ENCODE measurements around the gene CDH13. TPM values are rescaled to one million over a fixed set of nuclear protein-coding genes. Genes with fewer than 3 reads are reported as not detected.

The CDH13 gene
- total and polyA plus RNA-seq, 10 of the 15 experiments (the other 5 are each of a cell fraction or from before 2014, with no cell fraction given), result under 0.01 to 0.05 TPM; not detected in 8

DNA sequence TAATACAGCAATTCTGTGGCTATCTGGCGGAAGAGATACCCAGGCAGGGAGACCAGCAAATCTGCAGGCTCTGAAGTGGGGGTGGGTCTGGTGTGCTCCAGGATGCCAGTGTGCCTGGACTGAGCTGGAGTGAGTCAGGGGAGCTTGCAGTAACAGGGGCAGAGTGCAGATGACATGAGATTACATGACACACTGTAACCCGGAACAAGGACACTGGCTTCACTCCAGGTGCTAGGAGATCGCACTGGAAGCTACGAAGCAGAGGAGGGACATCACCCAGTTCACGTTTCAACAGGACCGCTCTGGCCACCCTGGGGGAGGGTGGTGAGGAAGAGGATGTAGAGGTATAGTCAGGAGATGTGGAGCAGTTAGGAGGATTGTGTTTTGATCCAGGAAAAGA is 475.6 kb downstream of the CDH13 start (continued):
- no peak for TF ChIP-seq TCF12 (IDR thresholded peaks at IDR 0.05; ENCODE audit: low read depth, low read length)

DNA sequence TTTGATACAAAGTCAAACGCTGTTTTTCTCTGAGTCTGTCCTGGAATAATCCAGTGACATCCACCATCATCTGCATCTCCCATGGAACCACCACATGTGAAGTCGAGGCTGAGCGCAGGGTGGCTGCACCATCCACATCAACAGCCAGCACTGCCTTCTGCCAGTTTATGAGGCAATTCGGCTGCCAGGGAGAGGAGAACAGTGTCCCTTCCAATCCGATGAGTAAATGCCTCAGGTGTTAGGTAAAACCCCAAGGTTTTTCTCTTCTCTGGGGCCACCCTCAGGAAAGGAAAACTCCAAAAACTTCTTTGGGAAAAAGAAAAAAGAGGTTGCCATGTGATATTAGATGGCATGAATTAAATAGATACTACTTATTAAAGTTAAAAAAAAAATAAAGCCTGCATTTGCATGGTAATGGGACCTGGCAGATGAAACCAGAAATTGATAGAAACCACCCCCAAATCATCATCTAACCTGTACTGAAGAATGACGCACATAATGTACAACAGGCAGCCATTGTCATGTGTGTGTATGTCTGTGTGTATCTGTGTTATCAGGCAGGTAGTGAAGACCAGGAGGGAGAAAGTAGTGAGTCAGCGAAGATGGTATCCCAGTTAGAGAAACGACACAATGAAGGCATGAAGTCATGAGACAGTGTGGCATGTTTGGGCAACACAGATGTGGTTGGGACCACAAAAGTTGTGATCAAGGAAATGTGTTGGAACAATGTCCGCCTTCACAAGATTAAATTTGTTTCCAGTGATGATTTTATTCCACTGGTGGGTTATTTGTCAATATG is 478.7 kb downstream of the CDH13 start:
- Histone ChIP-seq H3K9ac (ENCODE audit: control insufficient read depth, insufficient read depth, low read length) (no peak overlapping the region), H4K20me1 (ENCODE audit: control insufficient read depth, insufficient read depth) (no peaks in the 10 kb centered on the region), H2AFZ (ENCODE audit: control insufficient read depth, low read depth, low read length) (no peak overlapping the region), H3K4me1 (ENCODE audit: control insufficient read depth, insufficient read depth, low read length) (no peaks in the 10 kb centered on the region), H3K9me3 (replicated peaks; ENCODE audit: control insufficient read depth, insufficient read depth, low read length) (no peaks in the 10 kb centered on the region), H3K79me2 (ENCODE audit: control insufficient read depth, insufficient read depth, low read length) (no peaks in the 10 kb centered on the region), H3K4me3 (no peak overlapping the region), H3K27ac (ENCODE audit: control insufficient read depth, insufficient read depth) (no peak overlapping the region), H3K36me3 (ENCODE audit: control insufficient read depth in 2 of 2, insufficient read depth in 2 of 2, low read length in 1 of 2) (no peaks in the 10 kb centered on the region), H3K4me2 (ENCODE audit: control insufficient read depth, insufficient read depth) (no peak overlapping the region), H3K27me3 (replicated peaks in 1 of 2; ENCODE audit: control insufficient read depth in 2 of 2, insufficient read depth in 2 of 2, low read length in 1 of 2) (no peaks in the 10 kb centered on the region)
- DNase-seq (ENCODE audit: low read depth, low spot score) (no peak), ATAC-seq (no peak), FAIRE-seq (no peak)
- ChIA-PET CTCF (no interaction called here), SMC1A (ENCODE audit: uncharacterized antibody, unreplicated experiment) (no interaction called here), POLR2A (no interaction called here), RAD21 (ENCODE audit: unreplicated experiment) (no interaction called here)
- 49% methylated on average over 8 of the region's 9 CpGs for WGBS (ENCODE audit: insufficient coverage, insufficient replicate concordance, low lambda C conversion rate, missing lambda C conversion rate)
- in situ Hi-C loops (cut with MboI) (no loop called here), intact Hi-C loops (cut with micrococcal nuclease; ENCODE audit: unreplicated experiment) (no loop called here)
- TF ChIP-seq SMC3 (IDR thresholded peaks at IDR 0.05; ENCODE audit: borderline replicate concordance, low read length) (no peak), HDAC6 (IDR thresholded peaks at IDR 0.05; ENCODE audit: unreplicated experiment) (no peak), STAT3 (IDR thresholded peaks at IDR 0.05; ENCODE audit: low read depth, low read length) (no peak), SPI1 (IDR thresholded peaks at IDR 0.05; ENCODE audit: borderline replicate concordance, insufficient read depth, low read depth, low read length) (no peak), JUNB (IDR thresholded peaks at IDR 0.05) (no peak), POLR2AphosphoS5 (IDR thresholded peaks at IDR 0.05; ENCODE audit: low read length) (no peak), MYB (IDR thresholded peaks at IDR 0.05; ENCODE audit: borderline replicate concordance, low read depth, low read length) (no peak)
- no TSS peak for BruUV-seq (replicated peaks)
